Kidney glomerular epithelial cell (primary cell): ENCODE measurements around the gene TTLL10.

ENCODE experiments used
- DNase-seq: peaks from one replicate; lab custom pipeline; 2025; lab: John Stamatoyannopoulos, UW

TTLL10 gene

DNA sequence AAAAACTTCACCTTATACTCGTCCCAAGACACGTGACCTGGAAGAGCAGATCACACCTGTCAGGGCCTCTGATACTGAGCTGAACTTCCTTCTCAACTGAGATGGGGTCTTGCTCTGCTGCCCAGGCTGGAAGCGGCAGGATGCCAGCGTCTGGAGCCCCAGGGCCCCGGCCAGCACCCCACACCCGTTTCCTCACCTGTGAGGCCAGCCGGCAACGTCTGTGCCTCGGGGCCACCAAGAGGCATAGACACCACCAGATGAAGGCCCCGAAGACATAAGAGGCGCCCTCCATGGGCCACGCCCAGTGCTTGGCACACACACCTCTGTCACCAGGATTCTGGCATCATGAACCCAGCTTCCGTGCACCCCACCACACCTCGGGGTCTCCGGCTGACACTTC lies 49.6 kb downstream of the TTLL10 start:
- DNase-seq, result no peak

DNA sequence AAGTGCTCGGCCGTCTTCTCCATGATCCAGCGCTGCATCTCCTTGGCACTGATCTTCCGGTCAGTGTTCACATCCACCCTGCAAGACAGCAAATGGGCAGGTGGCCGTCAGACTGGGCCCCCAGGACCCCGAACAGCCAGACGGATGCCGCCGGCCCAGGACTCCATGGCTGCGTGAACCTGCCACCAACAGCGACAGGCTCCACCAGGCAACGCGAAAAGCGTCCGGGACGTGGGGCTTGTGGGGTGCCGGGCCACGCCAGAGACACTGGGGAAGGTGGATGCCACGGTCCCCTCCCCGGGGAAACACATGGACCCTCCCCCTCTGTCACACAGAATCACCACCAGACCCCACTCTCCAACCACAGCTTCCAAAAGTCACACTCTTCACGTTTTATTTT lies 50.2 kb downstream of the TTLL10 start:
- DNase-seq, result no peak

GRCh38 chr1:1225238-1225845 lies 51.7 kb downstream of the TTLL10 start:
- no peak for DNase-seq

DNA sequence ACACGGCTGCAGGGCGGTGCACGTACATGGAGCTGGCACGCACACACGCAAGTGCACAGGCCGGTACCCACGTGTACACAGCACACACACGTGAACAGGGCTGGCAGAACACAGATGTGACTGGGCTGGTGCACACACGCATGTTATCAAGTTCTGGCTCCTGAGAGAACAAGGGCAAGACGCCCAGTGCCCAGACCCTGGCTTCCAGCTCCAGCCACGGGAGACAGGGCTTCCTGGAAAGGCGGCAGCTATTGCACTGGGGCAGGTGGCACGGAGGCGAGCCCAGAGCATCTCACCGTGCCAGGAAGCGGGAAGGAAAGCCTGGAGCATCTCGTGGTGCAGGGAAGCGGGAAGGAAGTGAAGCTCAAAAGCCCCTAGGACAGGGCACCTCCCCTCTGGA lies 52.2 kb downstream of the TTLL10 start:
- no peak for DNase-seq

- no peak for DNase-seq
Measured at GRCh38 chr1:1226566-1227362, 53.1 kb downstream of the TTLL10 start.

- no peak for DNase-seq
Measured at GRCh38 chr1:1227386-1227785, 53.7 kb downstream of the TTLL10 start.

GRCh38 chr1:1228187-1228586 lies 54.5 kb downstream of the TTLL10 start:
- no peak for DNase-seq

GRCh38 chr1:1228596-1229321 lies 55.1 kb downstream of the TTLL10 start:
- DNase-seq, result no peak

- no peak for DNase-seq
Measured at GRCh38 chr1:1229770-1230169, 56.1 kb downstream of the TTLL10 start.

GRCh38 chr1:1230656-1231399 lies 57.1 kb downstream of the TTLL10 start:
- peak; percentile 49 for DNase-seq

DNA sequence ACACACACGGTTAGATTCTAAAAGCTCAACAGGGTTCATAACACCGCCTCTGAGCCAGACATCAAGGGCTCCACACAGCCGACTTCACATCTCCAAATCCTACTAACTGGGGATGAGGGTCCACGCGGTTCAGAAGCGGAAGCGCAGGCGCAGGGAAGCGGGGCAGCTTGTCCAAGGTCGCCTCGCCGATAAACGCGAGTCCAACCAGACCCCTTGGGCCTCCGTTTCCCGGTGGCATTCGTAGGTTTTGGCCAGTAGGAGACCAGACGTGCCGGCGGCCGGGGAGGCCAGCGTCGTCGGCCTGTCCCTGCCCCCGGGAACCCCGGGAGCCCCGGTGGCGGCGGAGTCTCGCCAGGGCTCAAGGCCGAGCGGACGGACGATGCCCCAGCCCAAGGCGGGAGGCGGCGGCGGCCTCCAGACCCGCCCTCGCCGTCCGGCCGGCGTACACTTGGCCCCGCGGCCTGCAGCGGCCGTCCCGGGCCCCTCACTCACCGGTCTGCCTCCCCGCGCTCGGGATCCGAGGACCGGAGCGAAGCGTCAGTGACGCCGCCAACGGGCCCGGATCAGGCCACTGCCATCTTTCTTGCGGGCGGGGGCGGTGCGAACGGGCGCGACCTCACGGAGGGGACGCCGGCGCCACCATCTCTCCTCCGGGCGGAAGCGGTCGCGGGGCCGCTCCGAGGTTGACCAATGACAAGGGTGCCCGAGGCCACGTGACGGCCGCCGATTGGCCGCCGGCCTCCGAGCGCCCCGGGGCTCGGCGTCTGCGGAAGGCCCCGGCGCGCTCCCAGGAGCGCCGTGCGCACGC lies 57.9 kb downstream of the TTLL10 start, which contains the start of gene SDF4:
Gene SDF4 (minus strand): TSS at position 602 of the 808 bp plus-strand sequence. CDS start 3,229 bp downstream, outside the sequence.
- DNase-seq, result peak; percentile 91

GRCh38 chr1:1232208-1232795 lies 58.6 kb downstream of the TTLL10 start, which contains the start of gene B3GALT6:
Gene B3GALT6 (plus strand): TSS chr1:1232237. CDS start chr1:1232279, 42 bp downstream.
- no peak for DNase-seq

DNA sequence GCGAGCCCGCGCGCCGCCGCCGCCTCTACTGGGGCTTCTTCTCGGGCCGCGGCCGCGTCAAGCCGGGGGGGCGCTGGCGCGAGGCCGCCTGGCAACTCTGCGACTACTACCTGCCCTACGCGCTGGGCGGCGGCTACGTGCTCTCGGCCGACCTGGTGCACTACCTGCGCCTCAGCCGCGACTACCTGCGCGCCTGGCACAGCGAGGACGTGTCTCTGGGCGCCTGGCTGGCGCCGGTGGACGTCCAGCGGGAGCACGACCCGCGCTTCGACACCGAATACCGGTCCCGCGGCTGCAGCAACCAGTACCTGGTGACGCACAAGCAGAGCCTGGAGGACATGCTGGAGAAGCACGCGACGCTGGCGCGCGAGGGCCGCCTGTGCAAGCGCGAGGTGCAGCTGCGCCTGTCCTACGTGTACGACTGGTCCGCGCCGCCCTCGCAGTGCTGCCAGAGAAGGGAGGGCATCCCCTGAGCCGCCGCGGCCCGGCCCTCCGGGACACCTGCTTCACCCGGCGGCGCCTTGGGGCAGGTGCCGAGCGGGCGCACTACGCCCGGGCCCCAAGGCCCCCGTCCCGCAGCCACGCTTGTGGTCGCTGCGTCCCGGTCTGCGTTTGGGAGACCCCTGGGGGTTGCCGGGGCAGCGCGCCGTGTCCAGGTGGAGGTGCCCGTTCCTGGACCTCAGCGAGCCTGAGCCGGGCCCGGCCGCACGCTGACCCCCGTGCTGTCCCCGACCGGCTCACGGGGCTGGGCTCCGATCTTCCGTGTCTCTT lies 59.3 kb downstream of the TTLL10 start:
- no peak for DNase-seq

DNA sequence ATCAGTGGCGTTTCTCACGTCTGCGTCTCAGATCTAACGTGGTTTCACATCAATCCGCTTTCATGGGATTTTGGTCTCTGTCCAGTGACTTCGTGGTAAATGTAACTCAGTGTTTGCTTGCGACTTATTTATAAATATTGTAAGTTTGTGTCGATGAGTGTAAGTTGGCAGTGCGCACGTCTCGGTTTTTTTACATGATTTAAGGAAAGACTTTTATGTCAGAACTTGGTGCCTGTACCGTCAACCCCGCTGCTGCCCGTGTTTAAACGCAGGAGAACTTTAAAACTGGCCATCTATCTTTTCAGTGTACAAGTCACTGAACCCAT lies 59.9 kb downstream of the TTLL10 start:
- no peak for DNase-seq

- DNase-seq, result no peak
Measured at GRCh38 chr1:1234180-1234808, 60.6 kb downstream of the TTLL10 start.

DNA sequence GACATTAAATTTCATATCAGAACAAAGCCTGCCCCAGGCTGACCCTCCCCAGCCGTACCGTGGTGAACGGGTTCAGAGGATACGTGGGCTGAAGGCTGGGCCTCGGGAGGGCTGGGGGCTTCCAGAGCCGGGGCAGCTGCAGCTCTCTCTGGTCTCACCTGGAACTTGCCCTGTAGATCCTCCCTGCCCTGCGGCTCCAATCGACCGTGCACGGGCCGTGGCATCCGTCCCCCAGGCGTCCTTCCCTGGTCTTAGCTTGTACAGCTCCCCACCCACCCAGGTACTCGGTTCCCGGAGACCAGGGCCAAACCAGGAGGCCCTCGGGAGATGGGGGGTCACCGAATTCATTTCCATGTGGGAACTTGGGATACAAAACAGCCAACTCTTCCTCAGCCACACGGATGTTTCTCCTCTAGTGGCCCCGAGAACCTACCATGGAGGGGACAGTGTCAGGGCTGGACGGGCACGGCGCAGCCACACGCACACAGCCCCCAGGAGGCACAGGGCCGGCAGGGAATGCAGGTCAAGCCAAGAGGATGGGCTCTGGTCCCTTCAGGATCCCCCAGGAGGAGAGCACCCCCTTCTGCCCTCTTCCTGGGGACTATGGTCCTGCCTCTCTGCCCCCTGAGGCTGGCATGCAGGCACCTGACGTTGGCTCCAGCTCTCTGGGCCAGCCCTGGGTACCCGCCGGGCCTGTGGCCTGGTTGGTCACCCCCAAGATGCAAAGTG lies 61.5 kb downstream of the TTLL10 start:
- DNase-seq, result no peak

DNA sequence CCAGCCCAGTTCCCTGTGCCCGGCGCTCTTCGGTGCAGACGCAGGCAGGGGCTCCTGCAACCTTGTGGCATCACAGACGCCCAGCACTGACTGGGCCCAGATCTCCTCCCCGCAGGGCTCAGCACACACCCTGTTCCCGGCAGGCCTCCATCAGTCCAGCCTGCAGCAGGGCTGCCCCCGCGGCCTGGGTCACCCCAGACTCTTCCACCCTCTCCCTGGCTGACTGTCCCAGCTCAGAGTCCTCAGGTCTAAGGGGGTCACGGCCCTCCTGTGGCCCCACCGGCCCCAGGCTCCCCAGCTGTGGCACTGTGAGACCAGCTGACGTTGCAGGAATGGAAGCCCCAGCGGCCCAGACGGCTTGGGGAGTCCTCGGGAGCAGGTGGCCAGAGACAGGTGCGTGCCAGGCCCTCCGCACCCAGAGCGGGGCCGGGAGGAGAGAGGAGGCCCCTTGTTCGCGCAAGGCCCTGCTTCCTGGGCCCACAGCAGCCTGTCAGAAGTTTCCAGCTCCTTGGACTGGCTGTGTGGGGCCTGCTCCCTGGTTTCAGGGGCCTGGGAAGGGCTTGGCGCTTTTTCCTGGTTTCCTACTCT lies 62.6 kb downstream of the TTLL10 start:
- DNase-seq, result no peak
